Measurements from ENCODE around the gene CLASP1. TPM values are rescaled to one million over a fixed set of nuclear protein-coding genes. Genes with fewer than 3 reads are reported as not detected.
A peak's percentile ranks its signal among the peaks of the same experiment; 100 is the strongest.
"Not testable (repeated sequence)": the region's sequence is repeated elsewhere in the genome, so short reads cannot be mapped to it uniquely, and the experiment has no call there.

The CLASP1 gene
- total RNA-seq, 1 donor from 2014 or later: 58.3 TPM

DNA sequence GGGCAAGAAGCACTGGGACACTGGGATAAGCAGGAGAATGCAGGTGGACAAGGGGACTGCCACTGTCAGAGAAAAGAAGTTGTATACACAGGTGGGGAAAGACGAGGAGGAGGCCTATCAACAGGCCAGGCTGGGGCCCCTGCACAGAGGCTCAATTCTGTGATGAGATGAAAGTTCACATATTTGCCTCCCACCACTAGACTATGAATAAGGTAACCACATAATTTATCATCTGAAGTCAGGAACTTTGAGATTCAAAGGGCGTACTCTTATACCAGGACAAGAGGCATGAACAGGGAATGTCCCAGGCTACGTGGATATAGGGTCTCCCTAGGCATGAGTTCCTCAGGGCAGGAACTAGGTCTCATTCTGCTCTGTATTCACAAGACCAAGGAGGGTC, 84.4 kb downstream of the CLASP1 start:
- ATAC-seq (ENCODE audit: poor library complexity): peak; percentile 5
- DNase-seq: no peak
- intact Hi-C loops (cut with DNase I): no loop called here

DNA sequence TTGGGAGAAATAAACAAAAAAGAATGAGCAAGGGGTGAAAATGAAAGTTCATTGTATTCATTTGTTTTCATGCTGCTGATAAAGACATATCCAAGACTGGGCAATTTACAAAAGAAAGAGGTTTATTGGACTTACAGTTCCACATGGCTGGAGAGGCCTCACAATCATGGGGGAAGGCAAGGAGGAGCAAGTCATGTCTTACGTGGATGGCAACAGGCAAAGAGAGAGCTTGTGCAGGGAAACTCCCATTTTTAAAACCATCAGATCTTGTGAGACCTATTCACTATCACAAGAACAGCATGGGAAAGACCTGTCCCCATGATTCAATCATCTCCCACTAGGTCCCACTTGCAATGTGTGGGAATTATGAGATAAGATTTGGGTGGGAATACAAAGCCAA, 85.5 kb downstream of the CLASP1 start:
- ATAC-seq (ENCODE audit: poor library complexity); DNase-seq; intact Hi-C loops (cut with DNase I): not testable (repeated sequence)

DNA sequence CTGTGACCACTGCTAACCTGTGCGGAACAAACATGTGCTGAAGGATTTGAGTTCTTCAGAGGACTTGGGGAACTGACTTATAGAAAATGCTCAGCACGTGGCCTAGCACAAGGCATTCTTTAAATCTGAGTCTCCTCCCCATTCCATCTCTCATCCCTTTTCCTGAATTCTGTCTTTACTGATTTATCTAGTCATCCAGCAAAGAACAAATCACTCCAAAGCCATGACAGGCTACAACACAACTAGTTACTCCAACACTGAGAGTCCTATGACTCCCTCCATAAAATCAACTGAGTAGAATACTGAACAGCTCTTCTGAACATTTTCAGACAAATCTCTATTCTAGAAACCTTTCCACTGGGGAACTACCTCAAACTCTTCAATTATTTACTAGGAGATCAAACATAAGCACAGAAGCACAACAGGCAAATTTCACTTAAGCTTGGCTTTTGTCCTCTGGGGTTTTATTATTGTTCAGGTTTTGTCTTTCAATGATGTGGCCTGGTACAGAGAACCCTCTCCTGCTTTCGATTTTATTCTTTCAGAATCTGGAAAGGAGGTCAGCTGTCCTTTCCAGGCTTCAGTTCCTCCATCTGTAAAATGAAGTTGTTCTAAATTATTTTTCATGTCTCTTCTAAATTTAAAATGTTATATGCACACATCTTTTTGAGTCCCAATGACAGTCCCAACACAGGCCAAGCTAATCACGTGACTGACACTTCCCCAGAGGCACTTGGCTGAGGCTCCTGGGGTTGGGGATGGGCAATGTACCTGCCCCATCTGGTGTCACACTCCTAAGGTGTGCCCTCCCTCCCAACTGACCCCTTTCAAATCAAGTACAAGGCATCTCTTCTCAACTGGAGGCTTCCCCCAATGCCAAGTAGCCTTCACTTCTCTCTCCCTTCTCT, 86.7 kb downstream of the CLASP1 start:
- intact Hi-C loops (cut with DNase I): no loop called here
- DNase-seq (no peak), ATAC-seq (ENCODE audit: poor library complexity) (no peak)

DNA sequence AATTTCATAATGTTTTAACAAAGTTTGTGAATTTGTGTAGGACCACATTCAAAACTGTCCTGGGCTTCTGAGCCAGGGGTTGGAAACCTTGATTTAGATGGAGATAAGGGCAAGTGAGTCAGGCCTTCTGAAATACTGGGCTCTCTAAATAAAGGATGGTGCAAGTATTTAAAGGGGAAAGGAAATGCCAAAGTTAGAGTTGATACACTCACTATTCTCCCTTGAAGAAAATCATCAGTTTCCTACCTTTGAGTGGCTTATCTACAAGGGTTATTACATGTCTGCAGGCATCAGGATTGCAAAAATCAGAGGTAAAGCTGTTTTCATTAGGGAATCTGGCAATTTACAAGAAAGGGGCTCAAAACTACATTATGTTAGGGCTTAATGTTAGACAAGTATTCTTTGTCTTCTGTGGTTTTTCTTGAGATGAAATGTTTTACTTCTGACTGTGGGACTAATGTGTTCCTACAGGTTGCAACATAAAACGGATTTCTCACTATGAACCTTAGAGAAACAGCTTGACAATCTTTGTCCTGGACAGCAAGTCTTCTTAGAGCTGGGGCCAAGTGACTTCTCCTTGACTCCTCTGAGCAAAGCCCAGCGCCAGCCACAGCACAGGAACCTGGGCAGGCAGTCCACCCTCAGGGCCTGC, 87.5 kb downstream of the CLASP1 start:
- ATAC-seq (ENCODE audit: poor library complexity): no peak
- intact Hi-C loops (cut with DNase I): no loop called here
- no peak for DNase-seq

DNA sequence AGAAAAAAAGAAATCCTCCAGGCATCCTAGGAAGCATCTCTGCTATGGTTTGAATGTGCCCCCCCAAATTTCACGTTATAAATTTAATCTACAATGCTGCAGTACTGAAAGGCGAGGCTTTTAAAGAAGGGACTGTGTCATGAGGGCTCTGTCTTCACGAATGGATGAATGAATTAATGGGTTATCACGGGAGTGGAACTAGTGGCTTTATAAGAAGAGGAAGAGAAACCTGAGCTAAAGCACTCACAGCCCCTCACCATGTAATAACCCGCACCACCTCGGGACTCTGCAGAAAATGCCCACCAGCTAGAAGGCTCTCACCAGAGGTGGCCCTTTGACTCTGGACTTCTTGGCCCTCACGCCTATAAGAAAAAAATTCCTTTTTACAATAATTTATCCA, 90.9 kb downstream of the CLASP1 start:
- no peak for ATAC-seq (ENCODE audit: poor library complexity)

DNA sequence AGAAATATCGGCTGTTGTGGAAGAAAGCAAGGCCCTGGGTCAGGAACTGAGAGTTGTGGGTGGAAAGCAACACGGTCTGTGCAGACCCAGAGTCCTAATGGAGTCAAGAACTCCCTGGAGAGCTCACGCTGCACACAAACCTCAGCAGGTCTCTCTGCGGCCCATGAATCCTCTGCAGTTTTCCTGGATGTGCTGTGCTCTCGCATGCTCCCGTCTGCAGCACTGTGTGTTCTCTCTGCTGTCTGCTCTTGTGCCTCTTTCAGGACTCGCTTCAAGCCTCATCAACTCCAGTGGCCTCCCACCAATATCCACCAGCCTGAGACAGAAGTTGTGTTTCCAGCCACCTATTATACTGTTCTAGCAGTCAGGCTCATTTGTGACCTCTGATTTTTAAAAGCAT, 94.3 kb downstream of the CLASP1 start:
- DNase-seq (no peak), ATAC-seq (ENCODE audit: poor library complexity) (peak; percentile 60)
- intact Hi-C loops (cut with DNase I): no loop called here

More for the DNA sequence above, 90.9 kb downstream of the CLASP1 start:
- intact Hi-C loops (cut with DNase I): no loop called here
- no peak for DNase-seq

DNA sequence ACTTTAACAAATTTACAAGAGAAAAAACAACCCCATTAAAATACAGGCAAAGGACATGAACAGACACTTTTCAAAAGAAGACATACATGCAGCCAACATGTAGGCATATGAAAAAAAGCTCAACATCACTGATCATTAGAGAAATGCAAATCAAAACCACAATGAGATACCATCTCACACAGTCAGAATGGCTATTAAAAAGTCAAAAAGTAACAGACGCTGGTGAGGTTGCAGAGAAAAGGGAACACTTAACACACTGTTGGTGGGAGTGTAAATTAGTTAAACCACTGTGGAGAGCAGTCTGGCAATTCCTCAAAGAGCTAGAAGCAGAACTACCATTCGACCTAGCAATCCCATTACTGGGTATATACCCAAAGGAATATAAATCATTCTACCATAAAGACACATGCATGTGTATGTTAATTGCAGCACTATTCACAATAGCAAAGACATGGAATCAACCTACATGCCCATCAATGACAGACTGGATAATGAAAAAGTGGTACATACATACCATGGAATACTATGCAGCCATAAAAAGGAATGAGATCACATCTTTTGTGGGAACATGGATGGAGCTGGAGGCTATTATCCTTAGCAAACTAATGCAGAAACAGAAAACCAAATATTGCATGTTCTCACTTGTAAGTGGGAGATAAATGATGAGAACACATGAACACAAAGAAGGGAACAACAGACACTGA, 96.6 kb downstream of the CLASP1 start:
- ATAC-seq (ENCODE audit: poor library complexity); DNase-seq; intact Hi-C loops (cut with DNase I): not testable (repeated sequence)

DNA sequence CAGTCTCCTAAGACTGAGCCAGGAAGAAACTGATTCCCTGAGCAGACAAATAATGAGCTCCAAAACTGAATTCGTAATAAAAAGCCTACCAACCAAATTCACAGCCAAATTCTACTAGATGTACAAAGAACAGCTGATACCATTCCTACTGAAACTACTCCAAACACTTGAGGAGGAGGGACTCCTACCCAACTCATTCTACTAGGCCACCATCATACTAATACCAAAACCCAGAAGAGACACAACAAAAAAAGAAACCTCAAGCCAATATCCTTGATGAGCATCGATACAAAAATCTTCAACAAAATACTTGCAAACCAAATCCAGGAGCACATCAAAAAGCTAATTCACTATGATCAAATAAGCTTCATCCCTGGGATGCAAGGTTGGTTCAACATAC, 98.6 kb downstream of the CLASP1 start:
- intact Hi-C loops (cut with DNase I): no loop called here
- DNase-seq (no peak), ATAC-seq (ENCODE audit: poor library complexity) (no peak)

DNA sequence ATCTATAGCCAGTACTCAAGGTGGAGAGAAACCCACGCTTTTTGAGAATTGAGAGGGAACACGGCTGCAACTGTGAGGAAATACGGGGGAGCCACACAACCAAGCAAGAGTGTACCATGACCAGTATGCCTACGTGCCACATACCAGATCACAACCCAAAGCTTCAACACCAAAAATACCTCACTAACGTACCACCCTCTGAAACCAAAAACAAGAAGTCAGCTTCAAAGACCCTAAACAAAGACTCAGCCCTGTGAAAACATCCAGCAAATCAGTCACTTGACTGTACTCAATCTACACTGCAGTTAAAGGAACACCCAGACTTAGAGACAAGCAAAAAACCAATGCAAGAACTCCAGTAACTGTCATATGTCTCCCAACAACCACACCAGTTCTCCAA, 101.6 kb downstream of the CLASP1 start:
- intact Hi-C loops (cut with DNase I): no loop called here
- DNase-seq (no peak), ATAC-seq (ENCODE audit: poor library complexity) (no peak)

DNA sequence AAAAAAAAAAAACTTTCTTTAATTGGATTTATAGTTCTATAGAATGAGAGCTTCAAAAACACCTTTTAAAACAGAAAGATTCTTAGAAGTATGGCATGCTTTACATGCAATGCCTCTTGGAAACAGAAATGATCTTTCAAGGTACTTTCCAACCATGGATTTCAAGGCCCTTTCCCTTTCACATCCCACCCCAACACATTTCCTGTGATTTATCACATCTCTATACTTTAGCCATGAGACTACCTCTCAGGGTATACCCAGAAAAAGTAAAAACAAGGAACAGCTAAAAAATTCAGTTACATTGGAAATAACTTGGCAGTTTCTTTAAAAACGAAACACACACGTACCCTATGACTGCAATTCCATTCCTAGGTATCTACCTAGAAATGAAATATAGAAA, 103.3 kb downstream of the CLASP1 start:
- no peak for DNase-seq
- no peak for ATAC-seq (ENCODE audit: poor library complexity)
- intact Hi-C loops (cut with DNase I): no loop called here

DNA sequence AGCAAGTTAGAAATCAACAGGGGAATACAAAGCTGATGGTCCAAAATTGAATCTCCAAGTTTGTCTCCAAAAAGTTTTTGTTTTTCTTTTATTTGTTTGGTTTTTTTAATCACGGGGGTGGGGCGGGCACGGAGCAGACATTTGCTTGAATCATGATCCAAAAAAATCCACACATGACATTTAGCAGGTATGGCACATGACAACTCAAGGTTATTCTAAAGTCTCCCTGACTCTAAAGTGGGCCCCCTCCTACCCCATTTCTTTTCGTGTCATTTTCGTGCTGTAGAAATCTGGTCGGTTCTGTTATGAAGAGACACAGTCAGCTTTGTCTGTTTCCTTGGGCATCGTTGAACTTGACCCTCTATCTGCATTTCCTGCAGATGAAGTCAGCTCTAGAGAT, 104.0 kb downstream of the CLASP1 start:
- ATAC-seq (ENCODE audit: poor library complexity) (no peak), DNase-seq (no peak)
- intact Hi-C loops (cut with DNase I): no loop called here

DNA sequence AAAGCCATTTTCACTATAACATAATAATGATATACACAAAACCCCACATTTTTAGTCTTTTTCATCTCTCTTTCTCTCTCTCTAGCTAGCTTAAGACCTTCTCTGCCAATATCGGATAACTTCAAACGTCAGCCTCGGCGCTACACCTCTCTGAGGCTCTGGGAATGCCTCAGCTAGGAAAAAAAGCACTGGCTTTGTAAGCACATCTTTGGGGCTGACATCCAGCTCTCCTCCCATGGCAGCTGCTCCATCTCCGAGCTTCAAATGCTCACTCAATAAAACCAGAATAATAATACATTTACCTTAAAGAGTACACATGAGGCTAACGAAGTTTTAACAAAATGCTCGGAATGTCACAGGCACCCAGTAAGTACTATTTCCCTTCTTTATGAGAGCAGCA, 107.8 kb downstream of the CLASP1 start:
- DNase-seq (no peak), ATAC-seq (ENCODE audit: poor library complexity) (peak; percentile 40)
- intact Hi-C loops (cut with DNase I): loop anchor here (5.0 kb wide), 1 partner anchor 56 kb away; no protein-coding TSS in a partner anchor

DNA sequence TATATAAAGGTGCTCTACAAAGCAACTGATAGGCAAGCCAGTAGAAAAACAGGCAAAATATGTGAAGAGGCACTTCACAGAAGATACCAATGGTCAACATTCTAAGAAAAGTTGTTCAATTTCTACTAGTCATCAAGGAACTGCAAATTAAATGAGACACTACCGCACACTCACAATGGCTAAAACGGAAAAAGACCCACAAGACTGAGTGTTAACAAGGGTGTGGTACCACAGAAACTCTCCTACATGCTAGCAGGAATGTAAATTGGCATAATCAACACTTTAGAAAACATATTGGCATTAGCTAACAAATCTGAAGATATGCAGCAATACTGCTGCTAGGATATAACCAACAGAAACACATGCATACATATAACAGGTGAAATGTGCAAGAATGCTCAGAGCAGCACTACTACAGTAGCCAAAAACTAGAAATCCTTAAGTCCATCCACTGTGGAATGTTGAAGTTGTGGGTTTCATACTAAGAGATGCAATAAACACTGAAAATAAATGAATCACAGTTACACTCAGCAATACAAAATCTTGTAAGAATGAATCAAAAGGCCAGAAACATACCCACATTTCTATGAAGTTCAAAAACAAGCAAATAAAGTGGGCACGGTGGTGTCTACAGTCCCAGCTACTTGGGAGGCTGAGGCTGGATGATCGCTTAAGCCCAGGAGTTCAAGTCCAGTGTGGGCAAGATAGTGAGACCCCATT, 109.4 kb downstream of the CLASP1 start:
- ATAC-seq (ENCODE audit: poor library complexity): no peak
- intact Hi-C loops (cut with DNase I): loop anchor here (5.0 kb wide), 1 partner anchor 57 kb away; no protein-coding TSS in a partner anchor
- no peak for DNase-seq

DNA sequence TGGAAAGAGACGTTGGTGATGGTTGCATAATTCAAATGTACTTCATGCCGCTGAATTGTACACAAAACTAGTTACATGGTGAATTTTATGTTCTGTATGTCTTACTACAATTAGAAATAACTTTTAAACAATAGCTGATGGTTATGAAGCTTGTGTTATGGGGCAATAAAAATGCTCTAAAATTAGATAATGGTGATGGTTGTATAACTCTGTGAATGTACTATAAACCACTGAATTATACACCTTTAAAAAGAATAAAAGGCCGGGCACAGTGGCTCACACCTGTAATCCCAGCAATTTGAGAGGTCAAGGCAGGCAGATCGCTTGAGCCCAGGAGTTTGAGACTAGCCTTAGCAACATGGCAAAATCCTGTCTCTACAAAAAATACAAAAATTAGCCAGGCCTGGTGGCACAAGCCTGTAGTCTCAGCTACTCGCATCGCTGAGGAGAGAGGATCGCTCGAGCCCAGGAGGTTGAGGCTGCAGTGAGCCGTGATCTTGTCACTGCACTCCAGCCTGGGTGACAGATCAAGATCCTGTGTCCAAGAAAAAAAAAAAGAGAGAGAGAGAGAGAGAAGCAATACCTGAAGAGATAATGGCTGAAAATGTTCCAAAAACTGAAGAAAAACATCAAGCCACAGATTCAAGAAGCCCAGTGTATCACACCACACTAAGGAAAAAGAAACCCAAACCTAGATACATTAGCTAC, 112.3 kb downstream of the CLASP1 start:
- DNase-seq: no peak
- intact Hi-C loops (cut with DNase I): no loop called here
- no peak for ATAC-seq (ENCODE audit: poor library complexity)

DNA sequence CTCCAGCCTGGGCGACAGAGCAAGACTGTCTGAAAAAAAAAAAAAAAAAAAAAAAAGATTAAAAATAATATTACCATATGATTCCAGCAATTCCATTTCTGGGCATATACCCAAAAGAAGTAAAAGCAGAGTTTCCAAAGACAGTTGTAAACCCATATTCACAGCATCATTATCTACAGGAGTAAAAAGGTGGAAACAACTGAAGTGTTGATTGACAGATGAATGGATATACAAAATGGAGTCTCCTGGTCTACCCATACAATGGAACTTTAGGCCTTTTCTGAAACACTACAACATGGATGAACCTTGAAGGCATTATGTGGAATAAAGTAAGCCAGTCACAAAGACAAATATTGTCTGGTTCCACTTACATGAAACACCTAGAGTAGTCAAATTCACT, 112.9 kb downstream of the CLASP1 start:
- DNase-seq (no peak), ATAC-seq (ENCODE audit: poor library complexity) (no peak)
- intact Hi-C loops (cut with DNase I): no loop called here

DNA sequence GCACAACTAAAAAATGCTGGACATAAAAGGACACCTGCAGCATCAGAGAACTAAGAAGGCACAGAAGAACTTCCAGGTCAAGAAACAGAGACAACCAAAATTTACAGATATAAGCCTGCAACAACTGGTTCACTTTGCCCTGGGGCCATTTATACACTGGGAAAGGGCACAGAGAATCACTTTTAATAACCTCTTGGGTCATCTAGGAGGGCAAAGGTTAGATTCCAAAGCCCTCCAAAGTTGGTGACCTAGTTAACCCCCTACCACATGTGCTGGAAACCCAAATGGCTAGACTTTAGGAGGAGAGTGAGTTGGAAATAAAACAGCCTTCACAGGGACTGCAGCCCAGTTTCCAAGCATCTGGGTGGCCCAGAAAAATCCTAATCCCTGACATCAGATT, 115.3 kb downstream of the CLASP1 start:
- intact Hi-C loops (cut with DNase I): loop anchor here (5.0 kb wide), 1 partner anchor 113 kb away; the partner anchor contains the start of gene CLASP1
- DNase-seq: no peak
- ATAC-seq (ENCODE audit: poor library complexity): no peak

DNA sequence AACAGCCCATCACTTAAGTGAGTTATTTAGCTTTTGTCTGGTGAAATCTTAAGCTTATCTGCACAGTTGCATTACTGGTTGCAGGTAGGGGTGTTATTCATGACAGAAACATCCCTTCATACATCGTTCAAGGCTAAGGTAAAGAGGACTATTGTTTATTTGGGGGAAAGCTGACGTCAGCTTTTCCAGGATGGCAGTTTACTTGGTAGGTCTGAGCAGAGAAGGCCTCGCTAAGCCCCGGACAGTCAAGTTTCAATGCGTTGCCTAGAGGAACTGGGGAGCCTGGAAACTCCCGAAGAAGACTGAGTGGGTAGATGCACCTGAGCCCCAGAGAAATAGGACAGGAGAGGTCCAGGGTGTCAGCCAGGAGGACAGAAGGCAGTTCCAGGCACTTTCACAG, 116.4 kb downstream of the CLASP1 start:
- no peak for DNase-seq
- intact Hi-C loops (cut with DNase I): loop anchor here (5.0 kb wide), 1 partner anchor 114 kb away; the partner anchor contains the start of gene CLASP1

DNA sequence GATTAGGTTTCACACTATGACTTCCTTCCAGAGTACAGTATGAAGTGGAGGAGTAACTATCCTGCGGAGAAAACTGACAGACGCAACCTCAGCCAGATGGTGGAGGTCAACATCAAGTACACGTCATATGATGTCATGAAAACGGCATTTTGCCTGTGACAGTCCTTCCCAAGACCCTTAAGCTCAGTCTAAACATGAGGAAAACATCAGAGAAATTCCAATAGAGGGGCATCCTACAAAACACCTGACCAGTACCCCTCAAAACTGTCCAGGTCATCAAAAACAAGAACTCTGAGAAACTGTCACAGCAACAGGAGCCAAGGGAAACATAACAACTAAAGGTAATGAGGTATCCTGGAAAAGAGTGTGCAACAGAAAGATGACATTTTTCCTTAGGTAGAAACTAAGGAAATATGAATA, 116.9 kb downstream of the CLASP1 start:
- intact Hi-C loops (cut with DNase I): loop anchor here (5.0 kb wide), 1 partner anchor 115 kb away; the partner anchor contains the start of gene CLASP1
- ATAC-seq (ENCODE audit: poor library complexity) (no peak), DNase-seq (no peak)

More for the DNA sequence above, 116.4 kb downstream of the CLASP1 start:
- ATAC-seq (ENCODE audit: poor library complexity): no peak

Measured in Right ventricle myocardium superior (tissue), 1 donor.